Fibroblast of pulmonary artery (primary cell): ENCODE measurements around the gene KRTAP5-9.
"Not testable (repeated sequence)": the region's sequence is repeated elsewhere in the genome, so short reads cannot be mapped to it uniquely, and the experiment has no call there.

Experiments
- DNase-seq: peaks from one replicate; pipeline ENCODE4 v3.0.0-alpha.2; 2010; ENCODE audit warnings: low read depth
- H3K4me3 ChIP-seq: replicated peaks from 2 replicates; pipeline ENCODE4 v1.5.1; 2011; ENCODE audit warnings: low read depth, mild to moderate bottlenecking, control low read depth, low read length, moderate library complexity
- CTCF ChIP-seq: IDR thresholded peaks from 2 replicates; pipeline ENCODE4 v1.5.1; 2011; ENCODE audit warnings: mild to moderate bottlenecking, control low read depth, low read length, inconsistent platforms; ENCODE audit errors: missing control alignments

The KRTAP5-9 gene

DNA sequence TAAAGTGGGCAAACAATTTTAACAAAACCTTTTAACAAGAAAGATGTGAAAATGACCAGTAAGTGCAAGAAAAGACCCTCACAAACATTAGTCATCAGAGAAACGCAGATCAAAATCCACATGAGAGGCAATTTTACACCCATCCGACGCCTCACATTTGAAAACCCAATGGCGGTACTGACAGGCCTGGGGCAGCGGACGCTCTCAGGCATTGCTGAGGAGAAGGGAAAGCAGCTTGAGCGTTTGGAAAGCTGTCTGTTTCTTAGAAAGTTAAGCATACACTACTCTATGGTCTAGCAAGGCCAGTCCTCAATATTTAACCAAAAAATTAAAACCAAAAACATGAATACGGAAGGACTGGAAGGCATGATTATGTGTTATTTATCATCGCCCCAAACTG, 12.4 kb upstream of the KRTAP5-9 start:
- no peak overlapping the region for H3K4me3 ChIP-seq
- no peak for DNase-seq
- TF ChIP-seq CTCF, result no peak

GRCh38 chr11:71537537-71537936, 10.7 kb upstream of the KRTAP5-9 start:
- no peak for TF ChIP-seq CTCF

GRCh38 chr11:71537977-71538665, 10.1 kb upstream of the KRTAP5-9 start, which contains the start of gene KRTAP5-8:
TSS of gene KRTAP5-8 (plus strand) at chr11:71538025. CDS start at chr11:71538056, 31 bp downstream.
- not testable (repeated sequence) for DNase-seq, H3K4me3 ChIP-seq

More at GRCh38 chr11:71537537-71537936, 10.7 kb upstream of the KRTAP5-9 start:
- H3K4me3 ChIP-seq, result no peak overlapping the region
- DNase-seq, result no peak

- TF ChIP-seq CTCF, result no peak
- H3K4me3 ChIP-seq, result no peak overlapping the region
- DNase-seq, result no peak
Observed at GRCh38 chr11:71538666-71538990, 9.6 kb upstream of the KRTAP5-9 start.

- TF ChIP-seq CTCF, result no peak
- no peak overlapping the region for H3K4me3 ChIP-seq
- DNase-seq, result no peak
Observed at GRCh38 chr11:71539017-71539416, 9.2 kb upstream of the KRTAP5-9 start.

GRCh38 chr11:71539971-71540370, 8.2 kb upstream of the KRTAP5-9 start:
- not testable (repeated sequence) for DNase-seq

GRCh38 chr11:71540521-71541304, 7.5 kb upstream of the KRTAP5-9 start:
- DNase-seq, H3K4me3 ChIP-seq: not testable (repeated sequence)

More at GRCh38 chr11:71539971-71540370, 8.2 kb upstream of the KRTAP5-9 start:
- H3K4me3 ChIP-seq, result not testable (repeated sequence)

DNA sequence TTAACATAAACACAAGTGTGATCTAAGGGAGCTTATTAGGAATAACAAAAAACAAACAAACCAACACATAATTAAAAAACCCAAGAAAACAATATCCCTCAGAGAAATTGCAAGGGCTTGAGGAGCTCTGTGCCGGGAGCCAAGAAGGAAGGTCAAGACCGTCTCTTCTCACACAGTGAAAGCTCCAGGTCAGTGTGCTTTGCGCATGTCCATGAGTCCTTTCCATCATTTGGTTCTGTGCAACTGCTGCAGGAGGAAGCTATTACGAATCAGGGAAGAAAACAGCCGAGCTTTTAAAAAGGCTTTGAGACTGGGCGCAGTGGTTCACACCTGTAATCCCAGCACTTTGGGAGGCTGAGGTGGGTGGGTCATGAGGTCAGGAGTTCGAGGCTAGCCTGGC, 5.8 kb upstream of the KRTAP5-9 start:
- H3K4me3 ChIP-seq, result no peak overlapping the region

More for the DNA sequence above, 5.8 kb upstream of the KRTAP5-9 start:
- DNase-seq, result no peak
- no peak for TF ChIP-seq CTCF
